Measurements from ENCODE around the gene UIMC1.

DNA sequence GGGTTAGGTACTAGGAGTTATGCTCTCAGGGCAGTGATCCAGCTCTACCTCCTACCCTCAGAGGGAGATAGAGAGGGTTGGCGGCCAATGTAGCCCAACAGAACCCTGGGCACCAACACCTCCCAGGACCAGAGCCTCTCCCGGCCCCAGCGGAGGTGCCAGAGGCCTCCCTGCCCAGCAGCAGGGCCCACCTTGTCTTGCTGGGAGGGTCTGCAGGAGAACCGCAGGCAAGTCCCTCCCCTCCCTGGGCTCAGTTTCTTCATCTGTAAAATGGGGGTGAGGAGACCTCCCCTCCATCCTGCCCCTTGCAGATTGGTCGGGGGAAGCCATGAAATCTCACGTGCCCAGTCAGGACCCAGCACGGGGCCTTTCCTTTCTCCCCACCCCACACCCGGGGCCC lies 141.8 kb downstream of the UIMC1 start:
- TF ChIP-seq, protein P1, sequence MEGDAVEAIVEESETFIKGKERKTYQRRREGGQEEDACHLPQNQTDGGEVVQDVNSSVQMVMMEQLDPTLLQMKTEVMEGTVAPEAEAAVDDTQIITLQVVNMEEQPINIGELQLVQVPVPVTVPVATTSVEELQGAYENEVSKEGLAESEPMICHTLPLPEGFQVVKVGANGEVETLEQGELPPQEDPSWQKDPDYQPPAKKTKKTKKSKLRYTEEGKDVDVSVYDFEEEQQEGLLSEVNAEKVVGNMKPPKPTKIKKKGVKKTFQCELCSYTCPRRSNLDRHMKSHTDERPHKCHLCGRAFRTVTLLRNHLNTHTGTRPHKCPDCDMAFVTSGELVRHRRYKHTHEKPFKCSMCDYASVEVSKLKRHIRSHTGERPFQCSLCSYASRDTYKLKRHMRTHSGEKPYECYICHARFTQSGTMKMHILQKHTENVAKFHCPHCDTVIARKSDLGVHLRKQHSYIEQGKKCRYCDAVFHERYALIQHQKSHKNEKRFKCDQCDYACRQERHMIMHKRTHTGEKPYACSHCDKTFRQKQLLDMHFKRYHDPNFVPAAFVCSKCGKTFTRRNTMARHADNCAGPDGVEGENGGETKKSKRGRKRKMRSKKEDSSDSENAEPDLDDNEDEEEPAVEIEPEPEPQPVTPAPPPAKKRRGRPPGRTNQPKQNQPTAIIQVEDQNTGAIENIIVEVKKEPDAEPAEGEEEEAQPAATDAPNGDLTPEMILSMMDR (IDR thresholded peaks at IDR 0.05): no peak
- TF ChIP-seq POLR2A (IDR thresholded peaks at IDR 0.05): no peak

All from tibial nerve (tissue), 3 donors.